Heart left ventricle (tissue), 13 donors: Measurements from ENCODE around the gene ZBTB25.

Experiments used
- CTCF ChIP-seq, 12 donors: fragments of 200-600 bp; sonication (generic) in 4 of 12; IDR thresholded peaks; one replicate each; pipeline versions ENCODE4 v1.5.0 to v1.8.0; 2018 to 2022; ENCODE audit warnings: antibody characterized with exemption in 12 of 12, mild to moderate bottlenecking in 5 of 12
- POLR2A ChIP-seq, 2 donors: fragments of 450-650 bp; IDR thresholded peaks; one replicate each; pipeline ENCODE4 v1.6.1; 2017; ENCODE audit warnings: antibody characterized with exemption in 2 of 2, mild to moderate bottlenecking in 2 of 2, moderate library complexity in 2 of 2
- donor health status: ischemic (EF 13 %, LVEDD 7.1; RV severe dilation, severe dysfunction).
- donor health status: DM: no; HTN: yes; CAD: no.
- donor health status: DM: no; HTN: no; CAD: no.
- donor health status: ischemic (EF 25% LVEDD 6.9; RV normal size, moderate dysfunction).
- donor health status: ischemic (EF 25% LVEDD 5.7; RV mildly dilated, moderate dysfunction).
- donor health status: ischemic (EF 35%, LVEDD 5.7; RV mildly dilated, moderate dysfunction).
- donor health status: nonischemic (EF 11% LVEDD 7.7; RV severe dilation, severe dysfunction).
- donor health status: DM: yes; HTN: yes; CAD: no.
- donor health status: PGD.
- donor health status: ischemic (EF 29% LVEDD 5.4; RV normal size, mild dysfunction).
- donor health status: nonischemic (EF 23%, LVEDD 6.1; RV moderate dilation, normal function).

- TF ChIP-seq CTCF (IDR thresholded peaks at IDR 0.05) (no peak), POLR2A (IDR thresholded peaks at IDR 0.05) (no peak)
Measured at GRCh38 chr14:64476438-64476837, 27.2 kb downstream of the ZBTB25 start.
